ENCODE results near the gene MEA1. TPM values are rescaled to one million over a fixed set of nuclear protein-coding genes. Genes with fewer than 3 reads are reported as not detected.

The MEA1 gene
- total and polyA plus RNA-seq, 10 of the 15 experiments (the other 5 are each of a cell fraction or from before 2014, with no cell fraction given): 59.1 to 148 (median 96.4) TPM

GRCh38 chr6:43021270-43022047 is 7.7 kb upstream of the MEA1 start, which contains the start of gene RRP36 (continued):
- TF ChIP-seq MXI1 (IDR thresholded peaks at IDR 0.05; ENCODE audit: low read depth, low read length): peak; percentile 43; the same call in 1 of the 2 replicates

GRCh38 chr6:43020847-43021246 is 7.1 kb upstream of the MEA1 start:
- POLR2A ChIA-PET: interaction anchor here (0.7 to 2.0 kb wide), 6 partner anchors 9 to 88 kb away, joined by 3 to 6 read pairs (median 4); partner anchors contain the start of genes CUL7 and PPP2R5D
- intact Hi-C loops (cut with micrococcal nuclease; ENCODE audit: unreplicated experiment) (no loop called here), in situ Hi-C loops (cut with MboI) (no loop called here)
- peaks cover 23% of the 10 kb centered on the region for H3K79me2 ChIP-seq (ENCODE audit: control insufficient read depth, insufficient read depth, low read length)
- TSS peak; percentile 95 for BruUV-seq (replicated peaks)
- H3K9ac ChIP-seq (ENCODE audit: control insufficient read depth, insufficient read depth, low read length): peak overlapping the region; percentile 80
- H3K27me3 ChIP-seq (replicated peaks in 1 of 2; ENCODE audit: control insufficient read depth in 2 of 2, insufficient read depth in 2 of 2, low read length in 1 of 2): no peaks in the 10 kb centered on the region
- peak overlapping the region; percentile 100; the same call in 1 of the 2 replicates for H3K4me3 ChIP-seq
- SMC1A ChIA-PET (ENCODE audit: uncharacterized antibody, unreplicated experiment): interaction anchor here (1.0 to 2.0 kb wide), 3 partner anchors 8 to 119 kb away, joined by 3 to 5 read pairs (median 3); partner anchors contain the start of gene CUL7
- H2AFZ ChIP-seq (ENCODE audit: control insufficient read depth, low read depth, low read length): peak overlapping the region; percentile 70
- H3K36me3 ChIP-seq (ENCODE audit: control insufficient read depth in 2 of 2, insufficient read depth in 2 of 2, low read length in 1 of 2): peaks cover 4 to 10% of the 10 kb centered on the region in 2 experiments
- WGBS (ENCODE audit: insufficient coverage, insufficient replicate concordance, low lambda C conversion rate, missing lambda C conversion rate): 69% methylated on average over 5 of the region's 5 CpGs
- FAIRE-seq (no peak), ATAC-seq (no peak; the same call in 2 of the 3 replicates), DNase-seq (ENCODE audit: low read depth, low spot score) (no peak)
- CTCF ChIA-PET: interaction anchor here (0.6 to 1.7 kb wide), 4 partner anchors 38 to 349 kb away, joined by 3 to 7 read pairs (median 3); no protein-coding TSS in a partner anchor
- H3K4me2 ChIP-seq (ENCODE audit: control insufficient read depth, insufficient read depth): peak overlapping the region; percentile 85
- no peaks in the 10 kb centered on the region for H3K9me3 ChIP-seq (replicated peaks; ENCODE audit: control insufficient read depth, insufficient read depth, low read length)
- peaks cover 3% of the 10 kb centered on the region; the same call in 1 of the 2 replicates for H4K20me1 ChIP-seq (ENCODE audit: control insufficient read depth, insufficient read depth)
- H3K4me1 ChIP-seq (ENCODE audit: control insufficient read depth, insufficient read depth, low read length): peaks cover 16% of the 10 kb centered on the region
- RAD21 ChIA-PET (ENCODE audit: unreplicated experiment): interaction anchor here (0.8 to 2.0 kb wide), 2 partner anchors 40 to 41 kb away, joined by 4 to 5 read pairs; partner anchors contain the start of gene PEX6
- peak overlapping the region; percentile 77 for H3K27ac ChIP-seq (ENCODE audit: control insufficient read depth, insufficient read depth)
- TF ChIP-seq FOXM1 (IDR thresholded peaks at IDR 0.05; ENCODE audit: low read depth, low read length) (no peak), HDAC6 (IDR thresholded peaks at IDR 0.05; ENCODE audit: unreplicated experiment) (no peak), MYC (IDR thresholded peaks at IDR 0.05; ENCODE audit: insufficient read depth, insufficient read length, insufficient replicate concordance, low read length, severe bottlenecking) (no peak), SIN3A (IDR thresholded peaks at IDR 0.05; ENCODE audit: low read depth, low read length) (no peak), CBX5 (IDR thresholded peaks at IDR 0.05; ENCODE audit: low read depth) (no peak), NFYA (IDR thresholded peaks at IDR 0.05; ENCODE audit: borderline replicate concordance, low read depth, low read length) (no peak), IKZF2 (IDR thresholded peaks at IDR 0.05) (no peak), IRF5 (IDR thresholded peaks at IDR 0.05; ENCODE audit: borderline replicate concordance) (no peak), PRDM15 (CRISPR knock-in tag; IDR thresholded peaks at IDR 0.05) (no peak), ATF7 (IDR thresholded peaks at IDR 0.05; ENCODE audit: low read depth) (no peak), SMC3 (IDR thresholded peaks at IDR 0.05; ENCODE audit: borderline replicate concordance, low read length) (no peak), SMAD1 (IDR thresholded peaks at IDR 0.05; ENCODE audit: low read depth, partially characterized antibody) (no peak), CREM (IDR thresholded peaks at IDR 0.05; ENCODE audit: low read depth) (no peak), ZNF217 (IDR thresholded peaks at IDR 0.05) (no peak), BHLHE40 (IDR thresholded peaks at IDR 0.05; ENCODE audit: borderline replicate concordance in 1 of 2, low read depth in 2 of 2, low read length in 1 of 2) (no peak)
